ENCODE data around the gene TPM4.
"Not testable (repeated sequence)": the region's sequence is repeated elsewhere in the genome, so short reads cannot be mapped to it uniquely, and the experiment has no call there.

TPM4 gene

GRCh38 chr19:16117594-16118033 lies 41.3 kb downstream of the TPM4 start:
- no peak for DNase-seq (ENCODE audit: low read depth)
- no peak overlapping the region for H3K4me3 ChIP-seq (replicated peaks; ENCODE audit: low read depth, low read length)
- no peak for TF ChIP-seq CTCF (IDR thresholded peaks at IDR 0.05; ENCODE audit: low read length, missing control alignments)

GRCh38 chr19:16118489-16119033 lies 42.3 kb downstream of the TPM4 start:
- TF ChIP-seq CTCF (IDR thresholded peaks at IDR 0.05; ENCODE audit: low read length, missing control alignments) = no peak
- DNase-seq (ENCODE audit: low read depth) = no peak
- H3K4me3 ChIP-seq (replicated peaks; ENCODE audit: low read depth, low read length) = no peak overlapping the region

DNA sequence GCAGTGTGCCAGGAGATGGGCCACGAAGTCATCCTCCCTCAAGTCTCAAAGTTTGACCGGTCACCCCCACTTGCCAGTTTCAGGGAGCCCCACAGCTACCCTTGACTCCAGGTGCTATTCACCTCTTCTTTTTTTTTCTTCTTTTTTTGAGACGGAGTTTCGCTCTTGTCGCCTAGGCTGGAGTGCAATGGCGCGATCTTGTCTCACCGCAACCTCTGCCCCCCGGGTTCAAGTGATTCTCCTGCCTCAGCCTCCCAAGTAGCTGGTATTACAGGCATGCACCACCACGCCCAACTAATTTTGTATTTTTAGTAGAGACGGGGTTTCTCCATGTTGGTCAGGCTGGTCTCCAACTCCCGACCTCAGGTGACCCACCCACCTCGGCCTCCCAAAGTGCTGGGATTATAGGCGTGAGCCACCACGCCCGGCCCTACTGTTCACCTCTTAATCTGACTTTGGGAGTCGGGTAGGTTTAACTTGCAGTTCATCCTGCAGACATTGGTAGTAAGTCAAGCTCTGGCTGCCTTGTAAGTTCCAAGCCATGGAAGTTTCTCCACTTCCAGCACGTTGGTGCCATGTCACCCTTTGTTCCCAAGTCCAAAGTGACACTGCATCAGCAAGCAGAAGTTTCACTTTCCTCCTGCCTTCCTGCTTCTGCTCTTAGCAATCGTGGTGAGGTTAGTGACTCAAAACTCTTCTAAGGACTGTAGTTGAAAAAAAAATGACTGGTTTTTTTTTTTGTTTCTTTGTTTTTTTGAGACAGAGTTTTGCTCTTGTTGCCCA lies 43.0 kb downstream of the TPM4 start:
- not testable (repeated sequence) for DNase-seq (ENCODE audit: low read depth); H3K4me3 ChIP-seq (replicated peaks; ENCODE audit: low read depth, low read length)

DNA sequence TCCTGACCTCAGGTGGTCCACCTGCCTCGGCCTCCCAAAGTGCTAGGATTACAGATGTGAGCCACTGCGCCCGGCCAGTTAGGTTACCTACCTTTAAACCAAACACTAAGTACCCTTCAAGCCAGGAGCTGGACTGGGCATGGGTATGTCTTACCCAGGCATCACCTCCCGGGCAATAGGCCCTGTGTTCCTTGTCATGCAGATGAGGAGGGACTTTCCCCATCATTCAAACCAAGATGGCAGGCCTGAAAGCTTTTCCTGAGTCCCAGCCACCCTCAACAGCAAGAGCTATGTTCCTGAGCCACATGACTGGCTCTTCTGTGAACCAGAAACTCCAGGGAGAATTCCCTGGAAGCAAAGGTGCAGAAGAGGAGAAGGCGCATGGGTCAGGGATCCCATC lies 44.8 kb downstream of the TPM4 start:
- DNase-seq (ENCODE audit: low read depth) = no peak
- TF ChIP-seq CTCF (IDR thresholded peaks at IDR 0.05; ENCODE audit: low read length, missing control alignments) = no peak
- no peak overlapping the region for H3K4me3 ChIP-seq (replicated peaks; ENCODE audit: low read depth, low read length)

DNA sequence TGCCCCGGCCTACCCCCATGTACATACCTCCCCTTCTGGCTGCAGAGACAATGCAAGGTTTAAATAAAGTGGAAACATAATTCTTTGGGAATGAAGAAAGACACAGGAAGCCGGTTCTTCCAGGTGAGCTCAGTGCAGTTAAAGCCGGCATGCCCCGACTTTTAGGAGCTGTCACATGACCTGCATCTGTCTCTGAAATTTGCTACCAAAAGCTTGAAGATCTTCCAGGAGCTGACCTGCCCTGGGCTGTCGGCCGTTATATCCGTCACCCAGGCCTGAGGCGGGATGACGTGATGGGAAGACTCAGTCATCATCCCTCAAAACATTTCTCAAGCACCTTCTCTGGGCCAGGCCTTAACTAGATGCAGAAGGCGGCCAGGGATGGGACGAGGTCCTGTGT lies 45.7 kb downstream of the TPM4 start:
- no peak overlapping the region for H3K4me3 ChIP-seq (replicated peaks; ENCODE audit: low read depth, low read length)
- DNase-seq (ENCODE audit: low read depth) = no peak
- TF ChIP-seq CTCF (IDR thresholded peaks at IDR 0.05; ENCODE audit: low read length, missing control alignments) = no peak

- no peak for TF ChIP-seq CTCF (IDR thresholded peaks at IDR 0.05; ENCODE audit: low read length, missing control alignments)
- DNase-seq (ENCODE audit: low read depth) = no peak
- H3K4me3 ChIP-seq (replicated peaks; ENCODE audit: low read depth, low read length) = no peak overlapping the region
Measured at GRCh38 chr19:16124953-16125352, 48.7 kb downstream of the TPM4 start.

DNA sequence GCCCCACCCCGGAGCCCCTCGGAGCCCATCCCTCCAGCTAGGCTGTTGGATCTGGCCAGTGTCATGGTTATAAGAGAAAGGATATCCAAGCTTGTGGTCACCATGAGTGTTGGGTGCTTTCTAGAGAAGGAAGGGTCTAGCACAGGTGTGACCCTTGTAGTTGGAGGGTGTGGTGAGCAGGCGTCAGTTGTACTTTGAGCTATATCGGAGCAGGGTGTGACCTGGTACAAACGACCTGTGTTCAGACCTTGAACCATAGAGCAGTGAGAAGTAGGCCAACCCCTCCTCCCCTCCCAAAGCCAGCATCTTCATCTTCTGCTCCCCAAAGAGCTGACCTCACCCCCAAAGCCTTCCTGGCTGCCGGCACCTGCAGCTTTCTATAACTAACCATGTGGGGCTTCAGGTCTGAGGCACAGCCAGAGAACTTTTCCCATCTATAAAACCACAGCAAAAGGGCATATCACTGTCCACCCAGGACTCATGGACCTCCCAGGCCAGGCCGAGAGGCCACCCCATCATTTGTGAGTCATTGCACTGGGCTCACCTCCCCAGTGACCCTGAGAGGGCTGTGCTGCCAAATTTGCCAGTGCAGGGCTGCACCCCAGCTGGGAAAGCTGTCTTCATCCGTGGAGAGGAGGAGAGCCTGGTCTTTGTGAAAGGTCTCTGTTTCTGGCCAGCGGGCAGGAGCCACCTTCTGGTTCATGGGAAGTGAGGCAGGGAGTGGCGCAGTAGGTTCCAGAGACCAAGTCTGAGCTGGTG lies 49.6 kb downstream of the TPM4 start:
- DNase-seq (ENCODE audit: low read depth) = no peak
- H3K4me3 ChIP-seq (replicated peaks; ENCODE audit: low read depth, low read length) = no peak overlapping the region
- TF ChIP-seq CTCF (IDR thresholded peaks at IDR 0.05; ENCODE audit: low read length, missing control alignments) = no peak
